Colon (tissue), 2 donors: ENCODE measurements around the gene DTNB.
"Not testable (repeated sequence)": the region's sequence is repeated elsewhere in the genome, so short reads cannot be mapped to it uniquely, and the experiment has no call there.

Experiments
- FAIRE-seq: peaks from 2 replicates; lab custom pipeline; 2012; peaks lifted over from hg19 to GRCh38; lab: Jason Lieb, UNC
- donor health status: control.
- donor health status: control.

DTNB gene

GRCh38 chr2:25673300-25674076, at the start of gene DTNB:
TSS of gene DTNB (minus strand) at chr2:25673577. CDS start at chr2:25652660, 20,917 bp downstream.
- FAIRE-seq, result no peak

- FAIRE-seq, result no peak
Measured at GRCh38 chr2:25722224-25722623, 48.8 kb upstream of the DTNB start.

GRCh38 chr2:25720575-25720974, 47.2 kb upstream of the DTNB start:
- FAIRE-seq, result no peak

- no peak for FAIRE-seq
Measured at GRCh38 chr2:25714740-25715139, 41.4 kb upstream of the DTNB start.

GRCh38 chr2:25712455-25712854, 39.1 kb upstream of the DTNB start:
- FAIRE-seq, result no peak

- FAIRE-seq, result no peak
Measured at GRCh38 chr2:25711675-25712354, 38.4 kb upstream of the DTNB start.

GRCh38 chr2:25710750-25711149, 37.4 kb upstream of the DTNB start:
- FAIRE-seq, result no peak

- FAIRE-seq, result no peak
Measured at GRCh38 chr2:25709349-25709748, 36.0 kb upstream of the DTNB start.

- FAIRE-seq, result no peak
Measured at GRCh38 chr2:25707927-25708590, 34.7 kb upstream of the DTNB start.

- not testable (repeated sequence) for FAIRE-seq
Measured at GRCh38 chr2:25705575-25705974, 32.2 kb upstream of the DTNB start.

- FAIRE-seq, result no peak
Measured at GRCh38 chr2:25701801-25702200, 28.4 kb upstream of the DTNB start.

- no peak for FAIRE-seq
Measured at GRCh38 chr2:25700221-25700660, 26.9 kb upstream of the DTNB start.

- FAIRE-seq, result no peak
Measured at GRCh38 chr2:25699216-25699615, 25.8 kb upstream of the DTNB start.

GRCh38 chr2:25698752-25699151, 25.4 kb upstream of the DTNB start:
- FAIRE-seq, result no peak

GRCh38 chr2:25697559-25698341, 24.4 kb upstream of the DTNB start:
- FAIRE-seq, result no peak

- no peak for FAIRE-seq
Measured at GRCh38 chr2:25692737-25693445, 19.5 kb upstream of the DTNB start.

GRCh38 chr2:25692143-25692542, 18.8 kb upstream of the DTNB start:
- no peak for FAIRE-seq

- FAIRE-seq, result no peak
Measured at GRCh38 chr2:25690058-25690457, 16.7 kb upstream of the DTNB start.

GRCh38 chr2:25688236-25688635, 14.9 kb upstream of the DTNB start:
- no peak for FAIRE-seq

GRCh38 chr2:25685741-25686140, 12.4 kb upstream of the DTNB start:
- no peak for FAIRE-seq
